Right kidney (tissue), 1 donor: ENCODE data around the gene NPAT.
"Not testable (repeated sequence)": the region's sequence is repeated elsewhere in the genome, so short reads cannot be mapped to it uniquely, and the experiment has no call there.

Experiments used
- DNase-seq: peaks from one replicate; pipeline ENCODE4 v3.0.0-alpha.2; 2016

The NPAT gene

GRCh38 chr11:108218912-108219783 lies 3.3 kb downstream of the NPAT start:
- DNase-seq, result no peak

- no peak for DNase-seq
Measured at GRCh38 chr11:108218455-108218854, 4.0 kb downstream of the NPAT start.

GRCh38 chr11:108216988-108217387 lies 5.5 kb downstream of the NPAT start:
- no peak for DNase-seq

DNA sequence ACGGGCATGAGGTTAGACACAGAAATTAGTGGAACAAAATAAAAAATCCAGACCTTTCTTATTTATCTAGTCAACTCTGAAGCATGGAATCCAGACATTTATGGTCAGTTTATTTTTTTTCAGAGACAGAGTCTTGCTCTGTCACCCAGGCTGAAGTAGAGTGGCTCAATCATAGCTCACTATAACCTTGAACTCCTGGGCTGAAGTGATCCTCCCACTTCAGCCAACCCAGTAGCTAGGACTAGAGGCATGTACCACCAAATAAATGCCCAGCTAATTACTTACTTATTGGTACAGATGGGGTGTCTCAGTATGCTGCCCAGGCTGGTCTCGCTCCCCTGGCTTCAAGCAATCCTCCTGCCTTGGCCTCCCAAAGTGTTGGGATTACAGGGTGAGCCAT lies 8.7 kb downstream of the NPAT start:
- no peak for DNase-seq

DNA sequence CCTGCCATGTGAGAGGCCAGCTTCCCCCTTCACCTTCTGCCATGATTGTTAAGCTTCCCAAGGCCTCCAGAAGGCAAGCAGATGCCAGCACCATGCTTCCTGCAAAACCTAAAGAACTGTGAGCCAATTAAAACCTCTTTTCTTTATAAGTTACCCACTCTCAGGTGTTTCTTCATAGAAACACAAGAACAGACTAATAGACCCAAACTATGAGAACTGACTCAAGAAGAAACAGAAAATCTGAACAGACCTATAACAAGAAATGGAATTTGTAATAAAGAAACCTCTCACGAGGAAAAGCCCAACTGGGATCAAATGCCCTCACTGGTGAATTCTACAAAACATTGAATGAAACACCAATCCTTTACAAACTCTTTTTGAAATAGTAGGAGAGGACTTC lies 12.0 kb downstream of the NPAT start:
- DNase-seq, result no peak

- DNase-seq, result no peak
Measured at GRCh38 chr11:108207683-108208060, 14.8 kb downstream of the NPAT start.

DNA sequence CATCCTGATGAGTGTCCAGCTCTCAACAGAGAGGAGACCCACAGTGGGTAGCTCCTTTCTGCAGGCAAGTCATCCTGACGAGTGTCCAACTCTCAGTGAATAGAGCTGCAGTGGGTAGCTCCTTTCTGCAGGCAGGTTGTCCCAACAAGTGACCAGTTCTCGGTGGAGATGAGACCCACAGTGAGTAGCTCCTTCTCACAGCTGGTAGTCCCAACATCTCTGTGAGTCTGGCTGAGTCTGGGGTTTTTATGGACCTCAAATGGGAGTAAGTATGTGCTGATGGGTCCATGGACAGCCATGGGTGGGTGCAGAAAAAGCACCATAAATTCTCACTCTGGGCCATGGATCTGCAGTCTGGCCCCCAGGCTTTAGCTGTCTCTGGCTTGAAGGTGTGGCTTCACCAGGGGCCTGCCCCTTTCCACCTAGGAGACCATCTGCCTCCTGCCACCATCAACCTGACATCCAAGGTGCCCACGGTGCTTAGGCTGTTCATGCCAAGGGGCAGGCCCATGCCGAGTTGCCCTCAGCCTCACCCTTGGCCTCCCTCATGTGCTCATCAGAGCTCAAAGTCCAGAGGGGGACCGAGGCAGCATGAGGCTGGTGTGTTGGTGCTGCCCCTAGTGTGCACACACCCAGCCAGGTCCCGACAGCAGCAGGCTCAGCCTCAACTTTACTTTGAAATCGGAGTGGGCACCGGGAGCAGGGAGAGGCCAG lies 15.3 kb downstream of the NPAT start:
- DNase-seq, result no peak

DNA sequence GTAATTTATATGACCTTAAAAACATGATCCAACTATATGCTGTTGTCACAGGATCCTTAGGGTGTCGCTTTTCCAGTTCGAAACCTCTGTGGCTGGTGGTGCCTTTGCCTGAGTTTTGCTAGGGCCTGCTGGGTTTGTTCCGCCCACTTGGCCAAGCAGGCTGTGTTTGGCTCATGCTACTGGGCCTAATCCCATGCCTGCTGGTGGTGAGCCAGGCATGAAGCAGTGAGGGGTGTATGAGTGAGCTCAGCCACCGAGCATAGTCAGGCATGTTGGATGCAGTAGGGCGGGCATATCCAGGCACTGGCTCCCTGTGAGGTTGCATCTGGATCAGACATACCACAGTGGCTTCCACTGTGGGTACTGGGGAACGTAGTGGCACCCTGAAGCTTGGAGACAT lies 16.3 kb downstream of the NPAT start:
- DNase-seq, result no peak

DNA sequence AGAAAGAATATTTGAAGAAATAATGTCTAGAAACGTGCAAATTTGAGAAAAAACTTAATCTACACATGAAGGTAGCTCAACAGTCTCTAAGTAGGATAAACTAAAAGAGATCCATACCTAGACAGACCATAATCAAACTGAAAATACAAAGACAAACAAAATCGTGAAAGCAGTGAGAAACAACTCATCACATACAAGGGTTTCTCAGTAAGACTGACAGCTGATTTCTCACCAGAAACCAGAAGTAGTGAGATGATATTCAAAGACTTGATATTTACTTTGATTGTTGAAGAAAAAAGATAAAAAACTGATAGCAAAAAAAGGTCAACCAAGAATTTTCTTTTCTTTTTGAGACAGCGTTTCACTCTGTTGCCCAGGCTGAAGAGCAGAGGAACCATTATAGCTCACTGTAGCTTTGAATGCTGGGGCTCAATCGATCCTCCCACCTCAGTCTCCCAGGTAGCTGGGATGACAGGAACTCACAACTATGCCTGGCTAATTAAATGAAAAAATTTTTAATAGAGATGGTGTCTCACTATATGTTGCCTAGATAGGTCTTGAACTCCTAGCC lies 17.4 kb downstream of the NPAT start:
- DNase-seq, result no peak

DNA sequence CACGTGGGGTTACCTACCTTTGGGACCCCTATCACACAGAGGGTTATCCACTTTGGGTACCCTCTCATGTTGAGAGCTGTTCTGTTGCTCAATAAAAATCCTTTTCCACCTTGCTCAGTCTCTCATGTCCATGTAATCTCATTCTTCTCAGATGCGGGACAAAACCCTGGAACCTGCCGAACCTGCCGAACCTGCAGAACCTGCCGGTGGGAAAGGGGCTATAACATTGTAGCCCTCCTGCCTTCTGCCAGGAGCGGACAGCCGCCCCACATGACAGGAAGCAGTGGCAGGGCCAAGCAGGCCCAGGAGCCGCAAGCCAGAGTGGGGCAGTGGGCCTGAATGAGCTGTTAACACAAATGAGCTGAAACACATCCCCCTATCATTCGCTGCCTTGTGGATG lies 18.1 kb downstream of the NPAT start:
- DNase-seq, result no peak

GRCh38 chr11:108203075-108203474 lies 19.4 kb downstream of the NPAT start:
- DNase-seq, result no peak

GRCh38 chr11:108199446-108200321 lies 22.8 kb downstream of the NPAT start:
- DNase-seq, result no peak

DNA sequence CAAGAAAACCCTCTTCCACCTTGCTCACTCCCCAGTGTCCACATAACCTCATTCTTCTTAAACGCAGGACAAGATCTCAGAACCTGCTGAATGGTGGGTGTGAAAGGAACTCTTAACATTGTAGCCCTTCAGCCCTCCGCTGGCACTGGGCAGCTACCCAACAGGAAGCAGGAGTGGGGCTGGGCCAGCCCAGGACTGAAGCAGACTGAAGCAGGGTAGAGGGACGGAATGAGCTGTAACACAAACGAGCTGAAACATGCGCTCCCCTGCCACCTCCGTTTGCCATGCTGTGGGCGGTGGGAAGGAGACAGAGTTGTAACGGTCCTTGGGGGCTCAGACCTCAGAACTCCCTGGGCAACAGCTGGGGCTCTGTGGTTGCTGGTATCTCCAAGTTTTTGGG lies 23.6 kb downstream of the NPAT start:
- no peak for DNase-seq

DNA sequence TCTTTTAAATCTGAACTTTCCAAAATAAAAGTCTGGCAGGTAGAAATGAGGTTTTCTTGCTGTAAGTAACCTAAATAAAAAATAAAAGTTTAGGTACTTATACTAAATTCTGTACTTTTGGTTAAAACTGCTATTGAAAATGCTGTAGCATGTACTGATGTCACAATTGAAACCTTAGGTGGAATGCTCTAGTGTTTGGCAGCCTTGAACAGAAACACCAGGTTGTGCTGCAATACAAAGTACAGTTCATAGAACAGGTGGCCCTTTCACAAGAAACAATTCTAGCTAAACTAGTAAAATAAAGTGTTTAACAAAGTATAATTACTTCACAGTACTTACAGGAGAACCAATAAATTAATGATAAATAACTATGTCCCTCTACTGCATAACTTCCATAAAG lies 25.1 kb downstream of the NPAT start:
- DNase-seq, result no peak

GRCh38 chr11:108196901-108197300 lies 25.5 kb downstream of the NPAT start:
- DNase-seq, result no peak

DNA sequence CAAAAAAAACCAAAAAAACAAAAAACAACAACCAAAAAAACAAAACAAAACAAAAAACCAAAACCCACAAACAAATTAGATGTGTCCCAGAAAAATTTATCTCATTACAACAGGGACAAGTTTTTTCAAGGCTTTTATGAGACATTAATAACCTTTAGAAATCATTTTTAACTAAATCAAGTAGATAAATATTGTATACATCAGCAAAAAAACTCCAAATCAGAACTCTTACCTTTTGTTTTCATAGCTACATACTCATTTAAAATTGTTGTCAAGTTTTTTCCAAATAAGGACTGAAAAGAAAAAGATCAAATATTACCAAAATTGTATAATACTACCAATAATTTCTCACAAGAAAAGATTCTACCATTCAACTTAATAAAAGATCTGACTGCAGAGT lies 28.7 kb downstream of the NPAT start:
- no peak for DNase-seq

DNA sequence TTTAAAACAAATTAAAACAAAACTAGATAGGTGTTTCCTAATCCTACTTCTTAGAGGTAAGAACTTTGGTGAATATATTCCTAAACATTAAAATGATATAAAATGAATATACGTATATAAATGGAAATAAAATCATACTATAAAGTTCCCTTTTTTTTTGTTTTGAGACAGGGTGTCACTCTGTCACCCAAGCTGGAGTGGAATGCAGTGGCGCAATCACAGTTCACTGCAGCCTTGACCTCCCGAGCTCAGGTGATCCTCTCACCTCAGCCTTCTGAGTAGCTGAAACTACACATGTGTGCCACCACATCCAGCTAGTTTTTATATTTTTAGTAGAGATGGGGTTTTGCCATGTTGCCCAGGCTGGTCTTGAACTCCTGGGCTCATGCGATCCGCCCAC lies 44.9 kb downstream of the NPAT start:
- no peak for DNase-seq

- DNase-seq, result no peak
Measured at GRCh38 chr11:108170184-108170583, 52.3 kb downstream of the NPAT start.

- DNase-seq, result no peak
Measured at GRCh38 chr11:108167624-108168023, 54.8 kb downstream of the NPAT start.

GRCh38 chr11:108162878-108163277 lies 59.6 kb downstream of the NPAT start:
- not testable (repeated sequence) for DNase-seq

DNA sequence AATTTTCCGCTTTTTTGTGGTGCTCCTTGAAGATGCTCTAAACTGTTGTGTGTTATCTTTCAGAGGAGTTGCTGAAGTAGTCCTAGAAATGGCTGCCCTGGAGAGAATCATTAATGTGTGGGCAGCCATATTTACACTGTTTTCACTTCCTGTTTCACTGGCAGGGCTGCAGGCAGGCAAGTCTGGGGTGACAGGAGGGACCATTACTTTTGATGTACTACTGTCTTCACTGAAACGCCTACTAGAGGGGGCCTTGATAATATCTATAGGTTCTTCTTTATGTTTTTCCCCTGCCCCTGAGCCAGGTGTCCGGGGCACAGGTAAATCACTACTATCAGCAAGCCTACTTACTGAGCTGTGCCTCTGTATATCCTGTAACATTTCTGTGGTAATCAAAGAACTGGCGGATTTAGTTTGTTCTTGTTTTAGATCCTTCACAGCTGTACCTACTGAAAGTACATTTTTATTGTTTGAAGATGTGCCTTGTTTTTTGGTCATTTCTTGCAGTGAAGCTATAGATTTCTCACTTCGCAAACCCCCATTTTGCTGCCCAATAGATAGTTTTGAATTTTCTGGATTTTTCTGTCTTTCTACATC lies 61.4 kb downstream of the NPAT start:
- no peak for DNase-seq

DNA sequence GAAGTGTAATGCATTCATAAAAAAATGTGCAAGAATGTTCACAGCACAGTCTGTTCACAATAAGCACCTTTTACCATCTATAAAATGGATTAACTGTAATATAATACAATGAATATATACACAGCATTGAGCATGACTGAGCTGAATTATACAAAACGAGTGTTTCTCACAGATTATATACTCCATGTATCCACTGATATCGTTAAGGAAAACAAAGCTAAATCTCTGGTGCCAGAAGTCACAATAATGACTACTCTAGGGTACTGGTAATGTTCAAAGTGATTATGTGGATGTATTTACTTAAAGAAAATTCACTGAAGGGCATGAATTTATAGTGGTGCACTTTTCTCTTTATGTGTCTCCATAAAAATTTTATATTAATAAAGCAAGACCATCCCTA lies 67.8 kb downstream of the NPAT start:
- DNase-seq, result no peak
